Prostate gland (tissue), 2 donors: ENCODE data around the gene ATP6V1G2.

Experiments used
- POLR2A ChIP-seq: fragments of 450-650 bp; IDR thresholded peaks from one replicate; pipeline ENCODE4 v1.6.1; 2016; ENCODE audit warnings: antibody characterized with exemption, mild to moderate bottlenecking
- POLR2AphosphoS5 ChIP-seq: sonication (generic); formaldehyde crosslinking; IDR thresholded peaks from one replicate; pipeline ENCODE4 v1.6.1; 2017; ENCODE audit warnings: antibody characterized with exemption
- TF ChIP-seq, protein P1 (sequence below), 4 experiments: fragments of 200-600 bp in 2 of 4; fragments of 450-650 bp in 2 of 4; sonication (generic) in 2 of 4; IDR thresholded peaks; 1 replicate in 3 of 4; 2 replicates in 1 of 4; pipeline ENCODE4 v1.5.1; 2016 to 2019; ENCODE audit warnings: antibody characterized with exemption in 4 of 4, mild to moderate bottlenecking in 2 of 4, moderate library complexity in 2 of 4

DNA sequence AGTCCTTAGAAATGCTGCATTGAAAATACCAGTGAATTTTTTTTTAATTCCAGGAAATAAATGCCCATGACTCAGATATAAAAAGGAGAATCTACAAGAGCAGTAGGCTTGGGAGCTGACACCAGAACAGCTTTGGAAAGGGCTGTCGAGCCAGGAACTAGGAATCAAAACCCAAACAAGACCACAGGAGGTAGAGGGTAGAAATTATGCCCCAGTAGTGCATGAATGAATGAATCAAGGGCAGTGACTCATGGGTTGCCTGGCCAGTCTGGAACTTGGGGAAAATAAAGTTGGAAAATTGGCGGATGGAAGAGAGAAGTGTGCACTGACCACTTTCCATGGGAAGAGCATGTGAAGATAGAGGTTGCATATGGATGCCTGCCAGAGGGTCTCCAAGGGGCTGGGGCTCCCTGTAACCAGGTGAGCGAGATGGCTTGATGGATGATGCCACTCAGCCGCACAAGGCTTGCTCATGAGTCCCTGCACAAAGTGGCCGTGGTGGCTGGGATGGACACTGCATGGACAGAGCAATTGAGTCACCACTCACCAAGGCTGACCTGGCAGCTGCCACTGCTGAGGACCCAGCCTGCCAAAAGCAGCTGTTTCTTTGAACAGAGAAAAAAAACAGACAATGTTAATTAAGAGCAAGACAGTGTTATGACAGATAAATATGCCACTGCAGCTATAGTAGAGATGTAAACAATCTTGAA is 32.8 kb downstream of the ATP6V1G2 start:
- no peak for TF ChIP-seq POLR2A
- TF ChIP-seq, protein P1, sequence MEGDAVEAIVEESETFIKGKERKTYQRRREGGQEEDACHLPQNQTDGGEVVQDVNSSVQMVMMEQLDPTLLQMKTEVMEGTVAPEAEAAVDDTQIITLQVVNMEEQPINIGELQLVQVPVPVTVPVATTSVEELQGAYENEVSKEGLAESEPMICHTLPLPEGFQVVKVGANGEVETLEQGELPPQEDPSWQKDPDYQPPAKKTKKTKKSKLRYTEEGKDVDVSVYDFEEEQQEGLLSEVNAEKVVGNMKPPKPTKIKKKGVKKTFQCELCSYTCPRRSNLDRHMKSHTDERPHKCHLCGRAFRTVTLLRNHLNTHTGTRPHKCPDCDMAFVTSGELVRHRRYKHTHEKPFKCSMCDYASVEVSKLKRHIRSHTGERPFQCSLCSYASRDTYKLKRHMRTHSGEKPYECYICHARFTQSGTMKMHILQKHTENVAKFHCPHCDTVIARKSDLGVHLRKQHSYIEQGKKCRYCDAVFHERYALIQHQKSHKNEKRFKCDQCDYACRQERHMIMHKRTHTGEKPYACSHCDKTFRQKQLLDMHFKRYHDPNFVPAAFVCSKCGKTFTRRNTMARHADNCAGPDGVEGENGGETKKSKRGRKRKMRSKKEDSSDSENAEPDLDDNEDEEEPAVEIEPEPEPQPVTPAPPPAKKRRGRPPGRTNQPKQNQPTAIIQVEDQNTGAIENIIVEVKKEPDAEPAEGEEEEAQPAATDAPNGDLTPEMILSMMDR (IDR thresholded peaks at IDR 0.05), result no peak
- TF ChIP-seq POLR2AphosphoS5, result no peak
